Retinal pigment epithelial cell (primary cell): Measurements from ENCODE around the gene POLA1.
A peak's percentile ranks its signal among the peaks of the same experiment; 100 is the strongest.

ENCODE experiments used
- DNase-seq: peaks from one replicate; pipeline ENCODE4 v3.0.0-alpha.2; 2010; ENCODE audit warnings: low read depth
- H3K4me3 ChIP-seq: 2 replicates; pipeline ENCODE4 v1.5.1; 2011; ENCODE audit warnings: mild to moderate bottlenecking, low read length, control low read depth, moderate library complexity
- CTCF ChIP-seq: conservative IDR thresholded peaks from 2 replicates; pipeline ENCODE4 v1.5.1; 2011; ENCODE audit warnings: low read depth, low read length, control low read depth, inconsistent platforms

The POLA1 gene

GRCh38 chrX:24672701-24673190, 21.0 kb upstream of the POLA1 start:
- DNase-seq, result no peak
- H3K4me3 ChIP-seq, result no peak overlapping the region
- no peak for TF ChIP-seq CTCF

DNA sequence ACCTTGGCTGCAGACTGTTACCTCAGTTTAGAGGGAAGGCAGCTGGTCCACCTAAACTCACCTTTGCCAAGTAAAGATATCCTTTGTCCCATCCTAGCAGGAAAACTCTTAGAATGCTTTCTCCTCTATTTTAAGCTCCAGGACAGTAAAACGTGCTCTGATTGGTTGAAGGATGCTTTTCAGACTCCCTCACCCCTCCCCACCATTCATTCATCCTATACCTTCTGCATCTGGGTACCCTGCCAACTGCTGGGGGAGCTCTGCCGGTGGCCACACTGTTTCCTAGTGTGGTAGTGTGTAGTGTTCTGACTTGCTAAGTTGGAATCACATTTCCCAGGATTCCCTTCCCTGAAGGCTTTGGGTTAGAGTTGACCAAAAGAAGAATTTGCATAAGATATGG, 20.3 kb upstream of the POLA1 start:
- no peak for DNase-seq
- no peak overlapping the region for H3K4me3 ChIP-seq
- TF ChIP-seq CTCF, result no peak

DNA sequence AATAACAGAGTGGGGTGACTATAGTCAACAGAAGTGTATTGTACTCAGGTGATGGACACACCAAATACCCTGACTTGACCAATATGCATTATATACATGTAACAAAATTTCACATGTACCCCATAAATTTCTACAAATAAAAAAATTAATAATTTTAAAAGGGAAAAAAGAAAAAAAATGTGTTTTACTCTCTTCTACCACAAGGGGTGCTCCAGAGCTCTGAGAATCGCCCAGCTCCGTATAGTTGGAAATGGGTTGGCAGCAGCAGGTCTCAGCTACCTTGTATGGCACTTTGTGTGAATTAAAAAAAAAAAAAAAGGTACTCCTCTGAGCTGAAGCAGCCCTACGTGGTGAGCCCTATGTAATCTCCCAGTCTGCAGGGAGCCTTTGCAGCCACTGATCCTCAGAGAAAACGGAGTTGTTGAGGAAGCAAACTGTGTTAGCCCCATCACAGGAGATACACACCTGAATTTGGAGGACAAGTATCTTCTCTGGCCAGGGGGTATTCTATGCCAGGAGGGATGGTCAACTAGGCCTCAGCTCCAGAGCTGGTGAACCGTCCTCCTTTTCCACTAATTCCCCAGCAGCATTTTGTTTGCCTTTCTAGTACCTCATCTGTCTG, 17.2 kb upstream of the POLA1 start:
- DNase-seq, result no peak
- H3K4me3 ChIP-seq, result no peak overlapping the region
- TF ChIP-seq CTCF, result peak; percentile 62

DNA sequence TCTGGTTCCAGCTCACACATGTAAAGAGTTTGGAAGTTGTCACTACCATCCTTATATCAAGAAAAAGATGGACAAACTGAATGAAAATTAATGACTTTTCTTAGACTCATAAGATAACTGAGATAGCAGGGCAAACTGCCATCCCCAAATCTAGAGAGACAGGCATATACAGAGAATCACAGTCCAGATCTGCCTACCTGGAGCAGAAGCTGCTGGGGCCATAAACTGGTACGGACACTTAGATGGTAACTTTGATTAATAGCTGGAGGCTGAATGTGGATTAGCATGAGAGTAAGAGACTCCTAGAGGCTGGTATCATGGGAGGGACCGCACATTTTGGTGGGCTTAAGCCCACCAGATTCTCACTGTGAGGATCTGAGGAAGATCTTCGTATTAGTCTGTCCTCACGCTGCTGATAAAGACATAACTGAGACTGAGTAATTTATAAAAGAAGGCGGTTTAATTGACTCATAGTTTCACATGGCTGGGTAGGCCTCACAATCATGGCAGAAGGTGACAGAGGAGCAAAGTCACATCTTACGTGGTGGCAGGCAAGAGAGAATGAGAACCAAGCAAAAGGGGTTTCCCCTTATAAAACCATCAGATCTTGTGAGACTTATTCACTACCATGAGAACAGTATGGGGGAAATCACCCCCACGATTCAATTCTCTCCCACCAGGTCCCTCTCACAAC, 10.8 kb upstream of the POLA1 start:
- no peak for TF ChIP-seq CTCF
- DNase-seq, result no peak
- no peak overlapping the region for H3K4me3 ChIP-seq

- DNase-seq, result no peak
- H3K4me3 ChIP-seq, result no peak overlapping the region
- TF ChIP-seq CTCF, result no peak
These were observed 9.7 kb upstream of the POLA1 start for GRCh38 chrX:24684048-24684447.

- DNase-seq, result no peak
These were observed 1.4 kb upstream of the POLA1 start for GRCh38 chrX:24692305-24692704.

More at GRCh38 chrX:24692305-24692704, 1.4 kb upstream of the POLA1 start:
- no peak for TF ChIP-seq CTCF
- no peak overlapping the region for H3K4me3 ChIP-seq
